ENCODE results near the gene DEFB123.

DEFB123 gene

GRCh38 chr20:31474097-31474436, 33.6 kb downstream of the DEFB123 start:
- no peak for DNase-seq (ENCODE audit: low spot score)

DNA sequence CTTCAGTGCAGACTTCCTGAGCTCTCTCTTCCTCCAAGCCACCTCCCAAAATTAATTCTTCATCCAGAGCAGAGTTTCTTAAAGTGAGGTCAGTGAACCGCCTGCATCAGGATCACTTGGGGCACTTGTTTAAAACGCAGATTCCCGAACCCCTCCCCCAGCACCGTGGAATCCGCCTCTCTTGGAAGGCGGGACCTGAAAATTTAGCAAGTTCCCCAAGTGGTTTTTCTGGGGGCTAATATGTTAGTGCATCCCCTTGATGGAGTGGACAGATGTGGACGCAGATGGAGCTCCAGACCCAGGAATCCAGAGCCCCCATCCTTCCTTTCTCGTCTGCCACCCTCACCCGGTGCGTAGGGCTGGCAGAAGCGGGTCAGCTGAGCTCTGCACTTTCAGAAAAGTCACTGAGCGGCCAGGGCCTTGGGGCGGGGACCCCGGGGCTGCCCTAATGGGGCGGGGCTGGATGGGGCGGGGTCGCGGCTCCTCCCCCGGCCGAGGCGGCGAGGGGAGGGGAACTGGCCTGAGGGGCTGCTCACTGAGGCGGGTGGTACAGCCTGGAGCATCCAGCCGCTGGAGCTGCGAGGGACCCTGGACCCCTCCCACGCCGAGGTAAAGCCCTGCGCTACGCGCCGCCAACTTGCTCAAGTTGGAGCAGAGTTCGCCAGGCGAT, 34.5 kb downstream of the DEFB123 start, which contains the start of the genes DEFB124 and REM1:
DEFB124 (minus strand) TSS at position 370 of the 670 bp plus-strand sequence. CDS start 2,114 bp downstream, outside the sequence.
REM1 (plus strand) TSS at position 531 of the 670 bp plus-strand sequence. CDS start 1,158 bp downstream, outside the sequence.
- DNase-seq (ENCODE audit: low spot score), result no peak

- no peak for DNase-seq (ENCODE audit: low spot score)
Measured at GRCh38 chr20:31475472-31476293, 35.3 kb downstream of the DEFB123 start.

DNA sequence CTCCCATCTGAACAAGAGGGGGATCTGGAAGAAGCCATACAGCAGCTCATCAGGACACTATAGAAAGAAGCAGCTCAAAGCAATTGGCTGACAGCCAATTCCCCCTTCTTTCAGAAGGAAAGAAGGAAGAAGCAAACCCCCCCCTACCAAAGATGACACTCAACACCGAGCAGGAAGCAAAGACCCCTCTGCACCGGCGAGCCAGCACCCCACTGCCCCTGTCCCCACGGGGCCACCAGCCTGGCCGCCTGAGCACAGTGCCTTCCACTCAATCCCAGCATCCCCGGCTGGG, 35.8 kb downstream of the DEFB123 start:
- no peak for DNase-seq (ENCODE audit: low spot score)

- DNase-seq (ENCODE audit: low spot score), result peak; percentile 79
Measured at GRCh38 chr20:31476643-31477215, 36.3 kb downstream of the DEFB123 start.

DNA sequence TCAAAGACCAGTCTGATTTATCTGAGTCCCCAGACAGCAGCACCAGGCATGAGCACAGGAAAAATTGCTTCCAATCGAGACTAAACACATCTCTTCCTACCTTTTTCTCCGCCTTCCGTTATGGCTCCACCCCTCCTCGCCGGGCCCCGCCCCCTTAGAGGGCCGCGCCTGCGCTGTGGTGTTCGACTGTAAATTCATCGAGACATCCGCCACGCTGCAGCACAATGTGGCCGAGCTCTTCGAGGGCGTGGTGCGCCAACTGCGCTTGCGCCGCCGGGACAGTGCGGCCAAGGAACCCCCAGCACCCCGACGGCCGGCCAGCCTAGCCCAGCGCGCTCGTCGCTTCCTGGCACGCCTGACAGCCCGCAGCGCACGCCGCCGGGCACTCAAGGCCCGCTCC, 43.6 kb downstream of the DEFB123 start:
- peak; percentile 22 for DNase-seq (ENCODE audit: low spot score)

DNA sequence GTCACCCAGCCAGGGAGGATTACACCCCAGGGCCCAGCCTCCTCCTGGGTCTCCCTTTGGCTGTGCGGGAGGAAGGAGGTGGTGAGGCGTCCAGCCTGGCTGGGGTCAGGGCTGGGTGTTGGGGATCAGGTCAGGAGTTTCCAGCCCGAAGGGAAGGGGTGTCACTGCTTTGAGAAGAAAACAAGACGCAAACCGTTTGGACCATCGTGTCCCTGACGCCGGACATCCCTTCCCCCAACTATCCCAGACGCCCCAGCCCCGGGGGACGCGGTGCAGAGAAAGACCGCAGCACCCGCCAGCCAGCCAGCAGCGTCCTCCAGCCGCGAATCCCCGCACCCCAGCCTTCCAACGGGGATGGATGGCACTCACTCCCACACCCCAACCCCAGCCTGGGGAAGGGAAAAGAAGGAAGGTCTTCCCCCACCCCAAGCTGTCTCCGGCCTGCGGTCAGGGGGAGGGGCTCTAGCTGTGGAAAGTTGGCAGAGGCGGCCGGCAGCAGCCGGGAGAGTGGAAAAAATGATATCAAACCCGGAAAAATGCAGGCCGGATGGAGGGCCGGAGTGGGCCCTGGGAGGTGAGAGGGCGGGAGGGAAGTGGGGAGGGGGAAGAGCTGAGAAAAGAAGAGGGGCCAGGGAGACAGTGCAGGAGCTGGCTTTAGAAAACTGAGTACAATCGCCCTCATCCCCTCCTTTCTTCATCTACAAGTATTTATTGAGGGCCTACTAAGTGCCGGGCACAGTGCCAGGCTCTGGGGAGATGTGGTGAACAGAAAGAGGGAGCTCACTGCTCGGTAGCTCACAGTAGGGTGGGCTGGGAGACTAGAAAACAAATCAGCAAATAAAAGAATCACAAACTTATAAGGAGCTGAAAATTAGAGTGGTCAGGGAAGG, 45.3 kb downstream of the DEFB123 start:
- DNase-seq (ENCODE audit: low spot score), result no peak

- no peak for DNase-seq (ENCODE audit: low spot score)
Measured at GRCh38 chr20:31488115-31488514, 47.7 kb downstream of the DEFB123 start.

GRCh38 chr20:31489152-31489551, 48.7 kb downstream of the DEFB123 start:
- DNase-seq (ENCODE audit: low spot score), result no peak

GRCh38 chr20:31490752-31491151, 50.3 kb downstream of the DEFB123 start:
- DNase-seq (ENCODE audit: low spot score), result no peak

GRCh38 chr20:31494131-31494530, 53.7 kb downstream of the DEFB123 start:
- no peak for DNase-seq (ENCODE audit: low spot score)

DNA sequence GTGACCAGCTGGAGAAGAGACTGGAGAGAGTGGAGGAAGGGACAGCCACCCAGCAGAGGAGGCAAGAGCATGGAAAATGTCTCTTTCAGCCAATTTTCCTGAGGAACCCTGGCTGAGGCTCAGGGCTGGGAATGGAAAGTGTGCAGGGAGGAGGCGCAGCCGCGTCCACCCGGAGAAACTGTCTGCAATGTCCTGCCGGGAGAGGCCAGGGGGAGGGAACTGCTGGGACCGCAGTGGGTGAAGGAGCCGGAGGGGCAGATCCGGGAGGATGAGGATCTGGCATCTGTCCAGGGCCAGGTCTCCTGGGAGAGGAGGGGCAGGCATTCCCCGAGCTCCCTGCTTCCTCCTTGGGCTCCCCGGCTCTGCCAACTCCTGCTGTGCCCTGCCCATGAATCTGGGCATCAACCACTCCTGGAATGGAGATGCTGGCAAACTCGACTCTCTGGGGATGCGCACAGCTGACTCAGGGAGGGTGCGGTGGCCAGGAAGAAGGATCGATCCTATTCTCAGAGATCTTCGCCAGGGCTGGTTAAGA, 56.4 kb downstream of the DEFB123 start:
- DNase-seq (ENCODE audit: low spot score), result no peak

- no peak for DNase-seq (ENCODE audit: low spot score)
Measured at GRCh38 chr20:31497838-31498540, 57.6 kb downstream of the DEFB123 start.

Measured in kidney capillary endothelial cell (primary cell).